ENCODE measurements around the gene ATAD3C.
"Not testable (repeated sequence)": the region's sequence is repeated elsewhere in the genome, so short reads cannot be mapped to it uniquely, and the experiment has no call there.

- TF ChIP-seq CTCF (IDR thresholded peaks at IDR 0.05 in 8 of 11, conservative IDR thresholded peaks at IDR 0.05 in 3 of 11); POLR2A (IDR thresholded peaks at IDR 0.05); POLR2AphosphoS5 (IDR thresholded peaks at IDR 0.05): not testable (repeated sequence)
These were observed 9.7 kb downstream of the ATAD3C start for GRCh38 chr1:1459156-1459555.

Data from spleen (tissue), 7 donors.